Raji (cell line): ENCODE measurements around the gene LEFTY1.

Source experiments
- POLR2A ChIP-seq: IDR thresholded peaks from 2 replicates; pipeline ENCODE4 v1.6.1; 2011; ENCODE audit warnings: low read depth, low read length, control low read depth; ENCODE audit not compliant: insufficient read depth

LEFTY1 gene

GRCh38 chr1:225849925-225850324, 39.0 kb downstream of the LEFTY1 start:
- TF ChIP-seq POLR2A: no peak

GRCh38 chr1:225848030-225848955, 40.7 kb downstream of the LEFTY1 start:
- no peak for TF ChIP-seq POLR2A

- TF ChIP-seq POLR2A: no peak
Measured at GRCh38 chr1:225847610-225848009, 41.3 kb downstream of the LEFTY1 start.

- TF ChIP-seq POLR2A: no peak
Measured at GRCh38 chr1:225846331-225847310, 42.3 kb downstream of the LEFTY1 start.

- TF ChIP-seq POLR2A: no peak
Measured at GRCh38 chr1:225845571-225846259, 43.2 kb downstream of the LEFTY1 start.

- TF ChIP-seq POLR2A: no peak
Measured at GRCh38 chr1:225845097-225845496, 43.8 kb downstream of the LEFTY1 start.

- no peak for TF ChIP-seq POLR2A
Measured at GRCh38 chr1:225844236-225845061, 44.5 kb downstream of the LEFTY1 start.

GRCh38 chr1:225843426-225843795, 45.5 kb downstream of the LEFTY1 start:
- no peak for TF ChIP-seq POLR2A

GRCh38 chr1:225842788-225843425, 46.0 kb downstream of the LEFTY1 start:
- no peak for TF ChIP-seq POLR2A

GRCh38 chr1:225842074-225842473, 46.9 kb downstream of the LEFTY1 start:
- TF ChIP-seq POLR2A: 0 out of 2 replicates have a peak, but pooled peaks have one; percentile 15

- TF ChIP-seq POLR2A: no peak
Measured at GRCh38 chr1:225840713-225841112, 48.2 kb downstream of the LEFTY1 start.

- TF ChIP-seq POLR2A: no peak
Measured at GRCh38 chr1:225840223-225840610, 48.7 kb downstream of the LEFTY1 start.

GRCh38 chr1:225838793-225839192, 50.2 kb downstream of the LEFTY1 start:
- no peak for TF ChIP-seq POLR2A
